SK-N-MC (cell line): ENCODE data around the gene LHB.

Experiments
- DNase-seq: peaks from one replicate; pipeline ENCODE4 v3.0.0-alpha.2; 2011; ENCODE audit warnings: low read depth, low spot score
- H3K27ac ChIP-seq: fragments of 200-600 bp; sonication (generic); 2 replicates; pipeline ENCODE4 v1.5.1; 2016; ENCODE audit warnings: mixed run types
- H3K36me3 ChIP-seq: fragments of 200-600 bp; sonication (generic); 2 replicates; pipeline ENCODE4 v1.6.1; 2017; ENCODE audit warnings: antibody characterized with exemption, low read length, mixed read lengths; ENCODE audit not compliant: insufficient read depth
- H3K4me3 ChIP-seq: fragments of 200-600 bp; sonication (generic); 2 replicates; pipeline ENCODE4 v1.5.1; 2016
- H3K9ac ChIP-seq: fragments of 200-600 bp; sonication (generic); 2 replicates; pipeline ENCODE4 v1.8.0; 2017; ENCODE audit warnings: mixed run types, mixed read lengths; ENCODE audit not compliant: insufficient read length
- H3K9me3 ChIP-seq: fragments of 200-600 bp; sonication (generic); 2 replicates; pipeline ENCODE4 v1.6.1; 2017; ENCODE audit warnings: low read depth, mild to moderate bottlenecking, antibody characterized with exemption, low read length, moderate library complexity, mixed read lengths
- EZH2 ChIP-seq: fragments of 200-600 bp; sonication (generic); IDR thresholded peaks from one replicate; pipeline ENCODE4 v1.6.1; 2017; ENCODE audit warnings: antibody characterized with exemption
- FOXP2 ChIP-seq: optimal IDR thresholded peaks from 2 replicates; pipeline ENCODE3; 2011; ENCODE audit warnings: mild to moderate bottlenecking, moderate library complexity; ENCODE audit not compliant: insufficient read depth; ENCODE audit errors: extremely low read length, control extremely low read depth
- POLR2AphosphoS5 ChIP-seq: IDR thresholded peaks from 2 replicates; pipeline ENCODE4 v1.6.1; 2012; ENCODE audit warnings: mild to moderate bottlenecking, low read depth, low read length, borderline replicate concordance

Gene LHB

DNA sequence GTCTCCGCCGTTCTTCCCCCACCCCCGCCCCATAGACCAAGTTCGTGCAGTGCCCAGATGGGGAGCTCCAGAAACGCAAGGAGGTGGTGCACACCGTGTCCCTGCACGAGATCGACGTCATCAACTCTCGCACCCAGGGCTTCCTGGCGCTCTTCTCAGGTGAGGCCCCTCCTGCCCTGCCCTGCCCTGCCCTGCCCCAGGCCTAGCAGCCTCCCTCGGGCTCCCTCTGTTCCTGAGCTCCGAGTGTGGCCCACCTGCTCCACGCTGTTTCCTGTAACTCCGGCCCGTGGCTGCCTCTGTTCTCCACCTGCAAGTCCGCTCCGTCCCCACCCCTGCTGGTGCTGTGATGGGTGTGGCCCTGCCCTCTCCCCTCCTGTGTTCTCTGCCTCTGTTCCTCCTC lies 6.4 kb downstream of the LHB start:
- TF ChIP-seq POLR2AphosphoS5 (no peak), FOXP2 (no peak), EZH2 (no peak)

GRCh38 chr19:49009828-49010227 lies 7.1 kb downstream of the LHB start:
- H3K9me3 ChIP-seq: no peaks in the 10 kb centered on the region
- H3K27ac ChIP-seq: no peak overlapping the region
- H3K36me3 ChIP-seq: peaks cover 60% of the 10 kb centered on the region
- H3K9ac ChIP-seq: no peak overlapping the region
- no peak overlapping the region for H3K4me3 ChIP-seq
- TF ChIP-seq POLR2AphosphoS5 (no peak), EZH2 (no peak), FOXP2 (no peak)
- DNase-seq: no peak

More for the DNA sequence above, 6.4 kb downstream of the LHB start:
- no peak for DNase-seq
- no peak overlapping the region for H3K4me3 ChIP-seq
- no peak overlapping the region for H3K9ac ChIP-seq
- H3K36me3 ChIP-seq: peaks cover 60% of the 10 kb centered on the region
- no peak overlapping the region for H3K27ac ChIP-seq
- H3K9me3 ChIP-seq: no peaks in the 10 kb centered on the region

DNA sequence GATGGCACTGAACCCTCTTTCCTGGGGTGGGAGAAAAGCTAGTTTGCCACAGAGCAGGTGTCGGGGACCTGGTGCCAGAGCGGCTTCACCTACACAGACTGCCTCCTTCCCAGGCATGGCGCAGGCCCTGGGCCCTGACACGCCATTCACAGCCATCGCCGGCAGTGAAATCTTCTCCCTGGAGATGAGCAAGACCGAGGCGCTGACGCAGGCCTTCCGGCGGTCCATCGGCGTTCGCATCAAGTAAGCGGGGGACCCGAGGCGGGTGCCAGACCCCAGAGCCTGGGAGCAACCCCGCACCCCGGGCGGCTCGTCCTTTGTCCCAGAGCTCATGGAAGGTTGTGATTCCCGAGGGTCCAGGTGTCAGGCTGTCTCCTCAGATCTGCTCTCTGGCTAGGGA lies 10.0 kb downstream of the LHB start:
- TF ChIP-seq POLR2AphosphoS5: no peak
- TF ChIP-seq EZH2: no peak
- no peak for TF ChIP-seq FOXP2
- Histone ChIP-seq H3K9ac (no peak overlapping the region), H3K27ac (no peak overlapping the region), H3K9me3 (no peaks in the 10 kb centered on the region), H3K4me3 (no peak overlapping the region), H3K36me3 (peaks cover 70% of the 10 kb centered on the region)
- DNase-seq: no peak

GRCh38 chr19:49004964-49005614 lies 11.8 kb downstream of the LHB start:
- no peak for DNase-seq
- Histone ChIP-seq H3K9me3 (no peaks in the 10 kb centered on the region), H3K4me3 (no peak overlapping the region), H3K27ac (no peak overlapping the region), H3K9ac (no peak overlapping the region), H3K36me3 (peaks cover 57% of the 10 kb centered on the region)
- TF ChIP-seq POLR2AphosphoS5 (no peak), FOXP2 (no peak), EZH2 (no peak)

- no peaks in the 10 kb centered on the region for H3K9me3 ChIP-seq
- DNase-seq: no peak
- H3K27ac ChIP-seq: no peak overlapping the region
- no peak overlapping the region for H3K9ac ChIP-seq
- no peak overlapping the region for H3K4me3 ChIP-seq
- H3K36me3 ChIP-seq: peaks cover 54% of the 10 kb centered on the region
- TF ChIP-seq POLR2AphosphoS5 (no peak), FOXP2 (no peak), EZH2 (no peak)
Measured at GRCh38 chr19:49004133-49004532, 12.8 kb downstream of the LHB start.

- peaks cover 28% of the 10 kb centered on the region for H3K36me3 ChIP-seq
- no peak overlapping the region for H3K9ac ChIP-seq
- H3K27ac ChIP-seq: no peak overlapping the region
- H3K4me3 ChIP-seq: no peak overlapping the region
- no peak for DNase-seq
- TF ChIP-seq FOXP2: no peak
- no peak for TF ChIP-seq POLR2AphosphoS5
- no peak for TF ChIP-seq EZH2
- H3K9me3 ChIP-seq: no peaks in the 10 kb centered on the region
Measured at GRCh38 chr19:48999481-49000325, 17.2 kb downstream of the LHB start.

DNA sequence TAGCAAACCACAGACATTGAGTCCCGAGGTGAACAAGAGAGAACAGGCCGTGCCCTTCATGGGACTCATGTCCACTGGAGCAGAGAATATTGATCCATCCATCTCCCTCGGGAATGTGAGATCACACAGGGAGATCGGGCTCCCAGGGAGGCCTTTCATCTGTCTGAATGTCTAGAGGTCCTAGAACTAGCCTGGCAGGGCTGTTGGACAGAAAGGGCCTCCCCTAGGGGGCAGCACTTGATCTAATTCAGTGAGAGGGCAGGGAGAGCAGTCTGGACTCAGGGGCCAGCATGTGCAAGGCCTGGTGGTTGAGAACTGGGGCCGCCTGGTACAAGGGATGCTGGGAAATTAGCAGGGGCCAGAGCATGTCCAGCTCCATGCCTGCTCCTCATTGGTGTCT lies 18.9 kb downstream of the LHB start:
- no peak for TF ChIP-seq POLR2AphosphoS5
- no peak for TF ChIP-seq EZH2
- no peak for TF ChIP-seq FOXP2
- no peak for DNase-seq
- peaks cover 15% of the 10 kb centered on the region for H3K36me3 ChIP-seq
- no peak overlapping the region for H3K9ac ChIP-seq
- no peaks in the 10 kb centered on the region for H3K9me3 ChIP-seq
- no peak overlapping the region for H3K27ac ChIP-seq
- no peak overlapping the region for H3K4me3 ChIP-seq

DNA sequence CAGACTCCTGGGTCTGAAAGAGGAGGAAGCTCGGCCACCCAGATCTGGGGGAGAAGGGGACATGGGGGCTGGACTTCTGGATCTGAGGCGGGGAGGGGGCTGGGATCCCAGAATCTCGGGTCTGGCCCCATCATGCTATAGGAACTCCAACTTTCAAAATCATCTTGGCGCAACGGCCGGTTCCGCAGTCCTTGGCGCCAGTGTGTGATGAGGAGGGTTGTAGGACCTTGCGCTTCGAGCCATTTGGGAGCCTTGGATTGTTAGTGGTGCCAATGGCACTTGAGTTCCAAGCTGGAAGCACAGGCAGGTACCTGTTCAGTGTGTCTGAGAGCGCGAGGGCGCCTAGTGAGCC lies 22.9 kb downstream of the LHB start:
- H3K9ac ChIP-seq: peak overlapping the region; percentile 89
- TF ChIP-seq EZH2 (no peak), FOXP2 (peak; percentile 8), POLR2AphosphoS5 (no peak)
- no peak for DNase-seq
- peak overlapping the region; percentile 95 for H3K4me3 ChIP-seq
- H3K36me3 ChIP-seq: no peaks in the 10 kb centered on the region; the same call in 1 of the 2 replicates
- H3K9me3 ChIP-seq: no peaks in the 10 kb centered on the region
- H3K27ac ChIP-seq: peak overlapping the region; percentile 85
